GM13976 (cell line): Measurements from ENCODE around the gene SAMD4B.
"Not testable (repeated sequence)": the region's sequence is repeated elsewhere in the genome, so short reads cannot be mapped to it uniquely, and the experiment has no call there.

Experiments used
- DNase-seq: peaks from one replicate; pipeline ENCODE4 v3.0.0; 2012; ENCODE audit warnings: low spot score
- in situ Hi-C: fragments of 300-500 bp; cut with MboI; formaldehyde crosslinking; loops from one replicate; pipeline ENCODE4 v1.12.0; 2022; ENCODE audit warnings: low sequenced_read_pairs, mixed read lengths, inconsistent platforms; ENCODE audit not compliant: unreplicated experiment
- TF ChIP-seq, protein P1 (sequence below): IDR thresholded peaks from 2 replicates; pipeline ENCODE4 v1.5.1; 2012; ENCODE audit warnings: borderline replicate concordance, mild to moderate bottlenecking; ENCODE audit not compliant: insufficient read depth; ENCODE audit errors: extremely low read depth, missing control alignments, control extremely low read depth

SAMD4B gene

DNA sequence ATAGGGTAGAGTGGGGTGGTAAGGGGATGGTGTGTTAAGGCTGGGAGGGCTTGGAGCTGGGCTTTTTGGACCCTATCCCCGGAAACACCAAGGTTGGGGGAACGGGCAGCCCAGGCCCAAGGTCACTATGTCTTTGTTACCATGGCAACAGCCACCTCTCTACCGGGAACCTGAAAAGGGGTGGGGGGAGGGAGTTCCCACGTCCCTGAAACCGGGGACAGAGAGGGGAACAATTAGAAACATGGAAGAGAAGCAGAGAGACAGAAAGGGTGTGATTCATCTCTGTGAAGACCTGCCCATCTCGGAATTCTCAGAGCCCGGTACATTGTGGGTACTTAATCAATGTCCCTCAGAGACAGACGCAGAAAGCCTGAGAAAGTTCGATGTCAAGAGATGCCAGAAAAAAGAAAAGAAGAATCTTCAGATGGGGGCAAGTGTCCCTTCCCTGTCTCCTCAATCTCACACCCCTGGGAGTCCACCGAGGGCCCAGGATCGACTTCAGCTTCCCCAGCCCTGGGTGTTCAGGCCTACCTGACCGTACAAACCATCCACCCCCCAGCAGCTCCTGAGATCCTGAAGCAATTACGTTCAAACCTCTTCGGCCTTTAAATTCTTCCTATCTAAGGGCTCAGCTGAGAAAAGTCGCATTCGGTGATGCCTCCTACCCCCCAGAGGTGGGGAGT lies 14.7 kb upstream of the SAMD4B start:
- TF ChIP-seq, protein P1, sequence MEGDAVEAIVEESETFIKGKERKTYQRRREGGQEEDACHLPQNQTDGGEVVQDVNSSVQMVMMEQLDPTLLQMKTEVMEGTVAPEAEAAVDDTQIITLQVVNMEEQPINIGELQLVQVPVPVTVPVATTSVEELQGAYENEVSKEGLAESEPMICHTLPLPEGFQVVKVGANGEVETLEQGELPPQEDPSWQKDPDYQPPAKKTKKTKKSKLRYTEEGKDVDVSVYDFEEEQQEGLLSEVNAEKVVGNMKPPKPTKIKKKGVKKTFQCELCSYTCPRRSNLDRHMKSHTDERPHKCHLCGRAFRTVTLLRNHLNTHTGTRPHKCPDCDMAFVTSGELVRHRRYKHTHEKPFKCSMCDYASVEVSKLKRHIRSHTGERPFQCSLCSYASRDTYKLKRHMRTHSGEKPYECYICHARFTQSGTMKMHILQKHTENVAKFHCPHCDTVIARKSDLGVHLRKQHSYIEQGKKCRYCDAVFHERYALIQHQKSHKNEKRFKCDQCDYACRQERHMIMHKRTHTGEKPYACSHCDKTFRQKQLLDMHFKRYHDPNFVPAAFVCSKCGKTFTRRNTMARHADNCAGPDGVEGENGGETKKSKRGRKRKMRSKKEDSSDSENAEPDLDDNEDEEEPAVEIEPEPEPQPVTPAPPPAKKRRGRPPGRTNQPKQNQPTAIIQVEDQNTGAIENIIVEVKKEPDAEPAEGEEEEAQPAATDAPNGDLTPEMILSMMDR: no peak
- in situ Hi-C loops: no loop called here
- DNase-seq: no peak

DNA sequence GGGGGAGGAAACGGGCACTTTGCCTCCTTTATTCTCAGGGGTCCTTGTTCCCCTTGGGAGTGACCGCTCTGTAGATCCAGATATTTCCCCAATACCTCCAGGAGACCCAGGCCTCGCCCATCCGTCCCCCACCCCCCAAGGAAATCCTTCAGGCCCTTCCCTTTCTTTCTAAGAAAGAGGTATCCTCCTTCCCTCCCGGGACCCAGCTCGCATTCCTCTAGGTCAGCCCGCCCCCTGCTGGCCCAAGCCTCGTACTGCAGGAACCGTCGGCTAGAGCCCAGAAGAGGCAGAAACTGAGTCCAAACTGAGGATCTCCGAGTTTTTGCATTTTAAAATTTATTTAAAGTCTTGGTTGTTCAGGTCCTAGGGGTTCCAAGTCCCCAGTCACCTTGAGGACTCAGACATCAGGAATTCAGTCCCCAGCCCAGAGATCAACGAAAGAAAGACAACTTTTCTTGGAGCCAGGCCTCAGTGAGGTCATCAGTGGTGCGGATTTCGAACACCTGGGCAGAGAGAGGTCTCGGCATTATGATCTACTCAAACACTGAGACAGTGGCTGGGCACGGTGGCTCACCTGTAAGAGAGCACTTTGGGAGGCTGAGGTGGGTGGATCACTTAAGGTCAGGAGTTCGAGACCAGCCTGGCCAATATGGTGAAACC lies 14.0 kb upstream of the SAMD4B start:
- DNase-seq: peak; percentile 78
- in situ Hi-C loops: no loop called here
- TF ChIP-seq, protein P1: peak; percentile 91

DNA sequence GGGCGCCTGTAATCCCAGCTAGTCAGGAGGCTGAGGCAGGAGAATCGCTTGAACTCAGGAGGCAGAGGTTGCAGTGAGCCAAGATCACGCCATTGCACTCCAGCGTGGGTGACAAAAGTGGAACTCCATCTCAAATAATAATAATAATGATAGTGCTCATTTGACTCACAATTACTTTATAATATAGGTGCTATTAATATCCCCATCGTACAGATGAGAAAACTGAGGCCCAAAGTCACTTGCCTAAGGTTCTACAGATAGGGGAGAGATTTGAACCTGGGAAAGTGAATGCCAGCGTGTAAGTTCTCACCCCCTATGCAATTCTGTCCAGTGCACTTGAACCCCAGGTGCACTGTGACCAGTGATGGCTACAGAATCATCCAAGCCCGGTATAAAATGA lies 12.3 kb upstream of the SAMD4B start:
- in situ Hi-C loops: loop anchor here (10.0 kb wide), 1 partner anchor 205 kb away; the partner anchor contains the start of gene PAK4
- TF ChIP-seq, protein P1: no peak
- DNase-seq: no peak

DNA sequence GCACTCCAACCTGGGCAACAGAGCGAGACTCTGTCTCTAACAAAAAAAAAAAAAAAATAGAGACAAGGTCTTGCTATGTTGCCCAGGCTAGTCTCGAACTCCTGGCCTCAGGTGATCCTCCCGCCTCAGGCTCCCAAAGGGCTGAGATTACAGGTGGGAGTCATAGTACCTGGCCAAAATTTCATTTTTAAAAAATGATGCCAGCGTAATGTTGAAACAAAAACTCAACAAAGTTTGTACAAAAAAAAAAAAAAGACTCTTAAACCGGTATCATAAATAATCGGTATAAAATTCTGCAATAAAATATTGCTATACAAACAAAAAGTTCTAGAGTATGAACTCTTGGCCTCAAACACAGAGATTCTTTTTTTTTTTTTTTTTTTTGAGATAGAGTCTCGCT lies 9.9 kb upstream of the SAMD4B start:
- in situ Hi-C loops: loop anchor here (10.0 kb wide), 1 partner anchor 207 kb away; the partner anchor contains the start of gene PAK4
- TF ChIP-seq, protein P1: no peak
- no peak for DNase-seq

DNA sequence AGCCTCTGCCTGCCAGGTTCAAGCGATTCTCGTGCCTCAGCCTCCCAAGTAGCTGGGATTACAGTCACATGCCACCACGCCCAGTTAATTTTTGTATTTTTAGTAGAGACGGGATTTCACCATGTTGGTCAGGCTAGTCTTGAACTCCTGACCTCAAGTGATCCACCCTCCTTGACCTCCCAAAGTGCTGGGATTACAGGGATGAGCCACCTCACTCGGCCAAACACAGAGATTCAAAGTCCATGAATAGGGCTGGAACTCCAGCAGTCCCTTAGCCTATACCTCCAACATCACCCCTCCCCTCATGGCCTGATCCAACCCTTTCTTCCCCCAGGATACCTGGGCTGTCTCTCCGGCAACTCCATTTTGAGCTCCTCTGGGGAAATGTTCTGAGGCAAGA lies 9.5 kb upstream of the SAMD4B start:
- not testable (repeated sequence) for DNase-seq
- in situ Hi-C loops: loop anchor here (10.0 kb wide), 1 partner anchor 208 kb away; the partner anchor contains the start of gene PAK4

DNA sequence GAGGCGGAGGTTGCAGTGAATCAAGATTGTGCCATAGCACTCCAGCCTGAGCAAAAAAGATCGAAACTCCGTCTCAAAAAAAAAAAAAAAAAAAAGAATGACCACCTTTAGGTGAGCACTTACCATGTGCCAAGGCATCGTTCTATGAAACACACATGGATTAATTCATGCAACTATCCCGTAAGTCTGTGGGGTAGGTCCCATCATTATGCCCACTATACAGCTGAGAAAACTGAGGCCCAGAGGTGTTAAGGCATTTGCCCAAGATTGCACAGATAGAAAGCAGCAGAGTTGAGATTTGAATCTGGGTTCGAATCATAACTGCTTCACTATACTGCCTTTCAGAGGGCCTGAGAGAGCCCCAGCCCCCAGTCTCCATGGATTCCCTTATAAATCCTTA lies 8.7 kb upstream of the SAMD4B start:
- in situ Hi-C loops: loop anchor here (10.0 kb wide), 1 partner anchor 209 kb away; the partner anchor contains the start of gene PAK4
- TF ChIP-seq, protein P1: no peak
- DNase-seq: no peak

DNA sequence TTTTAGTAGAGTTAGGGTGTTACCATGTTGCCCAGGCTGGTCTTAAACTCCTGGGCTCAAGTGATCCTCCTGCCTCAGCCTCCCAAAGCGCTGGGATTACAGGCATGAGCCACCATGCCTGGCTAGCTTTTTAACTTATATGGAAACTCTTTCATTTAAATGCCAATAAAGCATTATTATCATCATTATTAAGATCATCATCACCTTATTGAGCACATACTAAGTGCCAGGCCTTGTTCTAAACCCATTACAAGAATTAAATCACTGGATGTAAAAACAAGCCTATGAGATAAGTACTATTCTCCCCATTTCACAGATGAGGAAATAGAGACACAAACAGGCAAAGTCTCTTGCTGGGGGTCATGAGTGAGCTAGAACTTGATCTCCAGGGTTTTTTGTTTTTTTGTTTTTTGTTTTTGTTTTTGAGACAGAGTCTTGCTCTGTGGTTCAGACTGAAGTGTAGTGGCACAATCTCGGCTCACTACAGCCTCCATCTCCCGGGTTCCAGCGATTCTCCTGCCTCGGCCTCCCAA lies 7.7 kb upstream of the SAMD4B start:
- TF ChIP-seq, protein P1: no peak
- in situ Hi-C loops: loop anchor here (10.0 kb wide), 1 partner anchor 210 kb away; the partner anchor contains the start of gene PAK4
- DNase-seq: no peak
